Left ventricle myocardium inferior (tissue), 1 donor: ENCODE results near the gene PLPPR4. TPM values are rescaled to one million over a fixed set of nuclear protein-coding genes. Genes with fewer than 3 reads are reported as not detected.

Experiments used
- DNase-seq: peaks from one replicate; pipeline ENCODE4 v3.0.0-alpha.2; 2020
- H3K27ac ChIP-seq: fragments of 200-600 bp; replicated peaks from 2 replicates; pipeline ENCODE4 v1.8.0; 2021
- H3K27me3 ChIP-seq: fragments of 200-600 bp; 2 replicates; pipeline ENCODE4 v1.8.0; 2021; ENCODE audit warnings: low read depth
- H3K36me3 ChIP-seq: fragments of 200-600 bp; 2 replicates; pipeline ENCODE4 v1.8.0; 2021
- H3K4me1 ChIP-seq: fragments of 200-600 bp; 2 replicates; pipeline ENCODE4 v1.8.0; 2021
- H3K4me3 ChIP-seq: fragments of 200-600 bp; 2 replicates; pipeline ENCODE4 v1.8.0; 2021; ENCODE audit warnings: mild to moderate bottlenecking, moderate library complexity
- H3K9me3 ChIP-seq: fragments of 200-600 bp; replicated peaks from 2 replicates; pipeline ENCODE4 v1.8.0; 2021
- intact Hi-C: fragments of 100-400 bp; cut with micrococcal nuclease; formaldehyde crosslinking; loops from one replicate; pipeline ENCODE4 v1.11.0; 2022
- total RNA-seq: library from RNA; stranded (reverse); fragmentation: NEBNext Ultra II Directional; extraction: Animal tissue kit (Norgen Biotek cat#: 25700); gene quantifications from one replicate; pipeline ENCODE4 v1.2.1, GENCODE V29; 2021
- TF ChIP-seq, protein P1 (sequence below): fragments of 200-600 bp; IDR thresholded peaks from 2 replicates; pipeline ENCODE4 v1.8.0; 2021; ENCODE audit warnings: antibody characterized with exemption, mild to moderate bottlenecking, borderline replicate concordance
- donor health status: DM: no; HTN: yes; CAD: no; lungs with severe emphysema.

Gene PLPPR4
- total RNA-seq, 1 donor from 2014 or later, result 0.11 TPM

DNA sequence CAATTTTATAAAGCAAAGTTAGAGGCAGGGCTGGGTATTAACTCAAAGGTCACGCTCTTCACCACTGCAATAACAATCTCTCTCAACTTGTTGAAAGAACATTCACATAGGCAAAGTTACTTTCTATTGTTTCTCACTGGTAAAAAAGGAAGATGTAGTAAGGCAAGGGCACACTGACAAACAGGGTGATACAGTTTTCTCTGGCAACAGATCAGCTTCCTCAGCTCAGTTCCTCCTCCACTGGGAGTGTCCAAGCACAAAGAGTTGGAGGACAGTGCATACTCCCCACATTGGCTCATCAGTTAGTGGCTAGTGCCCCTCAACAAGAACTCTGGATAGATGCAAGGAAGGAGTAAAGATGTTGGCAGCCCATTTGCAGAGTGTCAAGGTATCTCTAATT, 3.7 kb downstream of the PLPPR4 start:
- intact Hi-C loops, result no loop called here
- DNase-seq, result no peak
- TF ChIP-seq, protein P1, sequence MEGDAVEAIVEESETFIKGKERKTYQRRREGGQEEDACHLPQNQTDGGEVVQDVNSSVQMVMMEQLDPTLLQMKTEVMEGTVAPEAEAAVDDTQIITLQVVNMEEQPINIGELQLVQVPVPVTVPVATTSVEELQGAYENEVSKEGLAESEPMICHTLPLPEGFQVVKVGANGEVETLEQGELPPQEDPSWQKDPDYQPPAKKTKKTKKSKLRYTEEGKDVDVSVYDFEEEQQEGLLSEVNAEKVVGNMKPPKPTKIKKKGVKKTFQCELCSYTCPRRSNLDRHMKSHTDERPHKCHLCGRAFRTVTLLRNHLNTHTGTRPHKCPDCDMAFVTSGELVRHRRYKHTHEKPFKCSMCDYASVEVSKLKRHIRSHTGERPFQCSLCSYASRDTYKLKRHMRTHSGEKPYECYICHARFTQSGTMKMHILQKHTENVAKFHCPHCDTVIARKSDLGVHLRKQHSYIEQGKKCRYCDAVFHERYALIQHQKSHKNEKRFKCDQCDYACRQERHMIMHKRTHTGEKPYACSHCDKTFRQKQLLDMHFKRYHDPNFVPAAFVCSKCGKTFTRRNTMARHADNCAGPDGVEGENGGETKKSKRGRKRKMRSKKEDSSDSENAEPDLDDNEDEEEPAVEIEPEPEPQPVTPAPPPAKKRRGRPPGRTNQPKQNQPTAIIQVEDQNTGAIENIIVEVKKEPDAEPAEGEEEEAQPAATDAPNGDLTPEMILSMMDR, result no peak

DNA sequence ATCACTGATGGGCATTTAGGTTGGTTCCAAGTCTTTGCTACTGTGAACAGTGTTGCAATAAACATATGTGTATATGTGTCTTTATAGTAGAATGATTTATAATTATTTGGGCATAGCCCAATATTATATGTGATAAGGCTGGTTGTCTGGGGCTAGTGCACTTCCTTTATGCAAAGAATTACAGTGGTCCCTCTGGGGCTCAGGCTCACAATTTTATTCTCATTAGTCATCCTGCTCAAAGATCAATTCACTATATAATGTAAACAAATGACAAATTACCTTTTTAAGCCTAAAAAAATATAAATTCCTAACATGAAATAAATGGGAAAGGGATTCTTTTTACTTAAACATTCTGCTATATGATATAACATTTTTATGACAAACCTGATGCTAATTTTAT, 5.0 kb downstream of the PLPPR4 start:
- Histone ChIP-seq H3K9me3 (peaks cover 14% of the 10 kb centered on the region), H3K27me3 (peaks cover 12% of the 10 kb centered on the region), H3K4me3 (no peak overlapping the region), H3K36me3 (no peaks in the 10 kb centered on the region), H3K27ac (no peak overlapping the region), H3K4me1 (peaks cover 7% of the 10 kb centered on the region)
- intact Hi-C loops, result no loop called here
- TF ChIP-seq, protein P1, result no peak
- no peak for DNase-seq

More for the DNA sequence above, 3.7 kb downstream of the PLPPR4 start:
- H3K9me3 ChIP-seq, result peaks cover 3% of the 10 kb centered on the region
- H3K4me3 ChIP-seq, result no peak overlapping the region
- peaks cover 14% of the 10 kb centered on the region for H3K4me1 ChIP-seq
- H3K36me3 ChIP-seq, result no peaks in the 10 kb centered on the region
- no peak overlapping the region for H3K27ac ChIP-seq
- H3K27me3 ChIP-seq, result peaks cover 24% of the 10 kb centered on the region

- H3K9me3 ChIP-seq, result peaks cover 22% of the 10 kb centered on the region
- no peak for DNase-seq
- H3K4me3 ChIP-seq, result no peak overlapping the region
- H3K4me1 ChIP-seq, result no peaks in the 10 kb centered on the region
- H3K27ac ChIP-seq, result no peak overlapping the region
- H3K27me3 ChIP-seq, result peaks cover under 1% of the 10 kb centered on the region
- TF ChIP-seq, protein P1, result no peak
- intact Hi-C loops, result no loop called here
- H3K36me3 ChIP-seq, result no peaks in the 10 kb centered on the region
Observed at GRCh38 chr1:99270646-99271045, 6.4 kb downstream of the PLPPR4 start.

DNA sequence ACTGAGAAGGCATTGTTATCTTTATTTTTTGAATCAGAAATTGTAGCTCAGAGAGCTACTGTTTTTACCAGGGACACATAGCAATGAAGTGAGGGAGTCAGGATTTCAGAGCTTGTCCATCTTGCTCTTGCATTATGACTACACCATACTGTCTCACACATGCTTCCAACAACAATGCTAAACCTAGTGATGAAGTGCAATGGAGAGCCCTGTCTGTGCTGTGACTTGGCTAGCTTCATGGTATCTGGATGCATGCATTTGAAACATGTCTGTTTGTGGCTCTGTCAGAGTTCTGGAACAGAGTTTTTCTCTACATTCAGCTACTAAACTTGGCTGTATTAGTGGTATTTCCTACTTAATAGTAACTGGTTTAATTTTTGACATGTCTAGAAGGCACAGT, 7.0 kb downstream of the PLPPR4 start:
- TF ChIP-seq, protein P1, result no peak
- intact Hi-C loops, result no loop called here
- H3K4me3 ChIP-seq, result no peak overlapping the region
- H3K27me3 ChIP-seq, result no peaks in the 10 kb centered on the region
- H3K27ac ChIP-seq, result no peak overlapping the region
- DNase-seq, result no peak
- H3K36me3 ChIP-seq, result no peaks in the 10 kb centered on the region
- no peaks in the 10 kb centered on the region for H3K4me1 ChIP-seq
- H3K9me3 ChIP-seq, result peaks cover 22% of the 10 kb centered on the region

- no peaks in the 10 kb centered on the region for H3K36me3 ChIP-seq
- TF ChIP-seq, protein P1, result no peak
- DNase-seq, result no peak
- H3K9me3 ChIP-seq, result peaks cover 30% of the 10 kb centered on the region
- intact Hi-C loops, result no loop called here
- no peaks in the 10 kb centered on the region for H3K27me3 ChIP-seq
- H3K4me3 ChIP-seq, result no peak overlapping the region
- H3K4me1 ChIP-seq, result no peaks in the 10 kb centered on the region
- H3K27ac ChIP-seq, result no peak overlapping the region
Observed at GRCh38 chr1:99277066-99277465, 12.8 kb downstream of the PLPPR4 start.

- TF ChIP-seq, protein P1, result no peak
- Histone ChIP-seq H3K27me3 (no peaks in the 10 kb centered on the region), H3K4me1 (no peaks in the 10 kb centered on the region), H3K9me3 (peaks cover 14% of the 10 kb centered on the region), H3K4me3 (no peak overlapping the region), H3K36me3 (no peaks in the 10 kb centered on the region), H3K27ac (no peak overlapping the region)
- no peak for DNase-seq
- intact Hi-C loops, result no loop called here
Observed at GRCh38 chr1:99279525-99279924, 15.2 kb downstream of the PLPPR4 start.
